GM20431 (cell line): ENCODE data around the gene LMO7.

Experiments used
- in situ Hi-C: fragments of 300-500 bp; cut with MseI, MboI; formaldehyde crosslinking; loops from one replicate; pipeline ENCODE4 v1.15.0; 2020; ENCODE audit warnings: low sequenced_read_pairs; ENCODE audit not compliant: unreplicated experiment

The LMO7 gene

GRCh38 chr13:75635828-75636435 is at the start of gene LMO7:
LMO7 (plus strand) TSS chr13:75636330; CDS start chr13:75636658, 328 bp downstream.
- in situ Hi-C loops = no loop called here

DNA sequence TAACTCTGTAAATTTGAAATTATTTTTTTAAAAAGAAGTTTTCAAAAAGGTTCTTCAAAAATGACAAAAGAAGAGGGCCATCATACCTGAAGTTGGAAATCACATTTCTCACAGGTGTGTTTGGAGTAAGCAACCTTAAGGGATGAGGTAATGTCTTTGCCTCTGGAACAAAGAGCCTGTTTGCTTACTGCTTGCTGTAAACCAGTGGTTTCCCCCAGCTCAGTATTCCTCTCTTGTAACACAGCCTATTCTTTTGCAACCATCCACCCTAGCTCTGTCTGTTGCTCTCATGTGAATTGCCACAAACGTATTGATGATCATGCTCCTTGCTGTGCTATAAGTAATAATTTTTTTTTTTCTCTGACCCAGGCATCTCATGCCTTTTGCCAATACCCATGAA is 48.5 kb upstream of the LMO7 start:
- in situ Hi-C loops = no loop called here

DNA sequence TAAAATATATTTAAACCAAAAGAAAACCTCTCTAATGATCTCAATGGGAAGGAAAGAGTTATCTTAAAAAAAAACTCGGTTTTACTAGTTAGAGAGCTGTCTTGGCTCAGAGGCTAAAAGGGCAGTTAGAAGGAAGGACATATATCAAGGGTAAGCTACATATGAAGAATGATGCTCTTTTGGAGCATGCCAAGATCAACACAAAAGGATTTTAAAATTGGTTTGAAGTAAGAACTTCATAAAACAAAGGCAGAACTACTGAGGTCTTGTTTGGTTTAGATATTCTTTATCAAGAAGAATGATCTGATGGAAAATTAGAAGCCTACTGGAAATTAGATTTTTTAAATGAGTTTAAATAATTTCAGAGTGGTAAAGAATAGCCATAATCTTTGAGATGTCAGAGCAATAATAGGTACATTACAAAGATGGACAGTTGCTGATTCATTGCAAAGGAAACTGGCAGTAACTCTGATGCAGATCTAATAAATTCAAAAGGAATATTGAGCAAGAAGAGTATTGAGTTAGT is 39.4 kb upstream of the LMO7 start:
- in situ Hi-C loops = no loop called here

GRCh38 chr13:75600371-75600770 is 35.8 kb upstream of the LMO7 start:
- in situ Hi-C loops = no loop called here

GRCh38 chr13:75603038-75603437 is 33.1 kb upstream of the LMO7 start:
- in situ Hi-C loops = no loop called here

DNA sequence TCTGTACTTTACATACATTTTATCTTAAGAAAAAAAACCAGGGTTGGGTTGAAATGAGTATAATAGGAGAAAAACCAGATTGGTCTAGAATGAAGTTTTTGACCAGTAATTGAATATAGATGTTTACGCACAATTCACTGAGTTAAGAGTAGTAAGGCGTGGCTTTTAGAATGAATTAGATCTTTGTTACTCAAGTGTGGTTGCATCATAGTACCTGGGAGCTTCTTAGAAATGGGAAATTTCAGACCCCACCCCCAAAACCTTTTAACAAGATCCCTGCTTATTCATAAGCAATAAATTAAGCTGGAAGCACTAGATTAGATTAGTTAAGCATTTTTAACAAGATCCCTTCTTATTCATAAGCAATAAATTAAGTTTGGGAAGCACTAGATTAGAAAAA is 28.7 kb upstream of the LMO7 start:
- in situ Hi-C loops = no loop called here

DNA sequence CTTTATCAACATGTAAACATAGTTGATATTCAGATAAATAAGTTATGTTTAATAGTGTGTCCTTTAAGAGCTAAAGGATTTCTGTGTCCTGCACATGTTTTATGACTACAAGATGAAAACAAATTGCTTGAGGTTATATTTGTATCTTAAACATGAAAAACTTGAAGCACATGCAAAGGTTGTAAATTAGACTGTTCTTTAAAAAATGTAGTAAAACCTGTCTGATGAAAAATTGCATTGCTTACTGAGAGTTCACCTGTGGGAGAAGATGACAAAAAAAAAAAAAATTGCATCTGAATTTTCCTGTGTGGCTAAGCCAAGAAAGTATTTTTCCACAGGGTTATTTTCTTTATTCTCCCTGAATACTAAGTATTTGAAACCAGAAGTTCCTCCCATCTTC is 25.7 kb upstream of the LMO7 start:
- in situ Hi-C loops = no loop called here

GRCh38 chr13:75612354-75612753 is 23.8 kb upstream of the LMO7 start:
- in situ Hi-C loops = no loop called here

GRCh38 chr13:75617230-75617629 is 18.9 kb upstream of the LMO7 start:
- in situ Hi-C loops = no loop called here

GRCh38 chr13:75618308-75618707 is 17.8 kb upstream of the LMO7 start:
- in situ Hi-C loops = no loop called here

GRCh38 chr13:75620020-75620419 is 16.1 kb upstream of the LMO7 start:
- in situ Hi-C loops = no loop called here

GRCh38 chr13:75621147-75621546 is 15.0 kb upstream of the LMO7 start:
- in situ Hi-C loops = no loop called here

GRCh38 chr13:75628801-75629200 is 7.3 kb upstream of the LMO7 start:
- in situ Hi-C loops = no loop called here

- in situ Hi-C loops = no loop called here
Observed at GRCh38 chr13:75633285-75633684, 2.8 kb upstream of the LMO7 start.

DNA sequence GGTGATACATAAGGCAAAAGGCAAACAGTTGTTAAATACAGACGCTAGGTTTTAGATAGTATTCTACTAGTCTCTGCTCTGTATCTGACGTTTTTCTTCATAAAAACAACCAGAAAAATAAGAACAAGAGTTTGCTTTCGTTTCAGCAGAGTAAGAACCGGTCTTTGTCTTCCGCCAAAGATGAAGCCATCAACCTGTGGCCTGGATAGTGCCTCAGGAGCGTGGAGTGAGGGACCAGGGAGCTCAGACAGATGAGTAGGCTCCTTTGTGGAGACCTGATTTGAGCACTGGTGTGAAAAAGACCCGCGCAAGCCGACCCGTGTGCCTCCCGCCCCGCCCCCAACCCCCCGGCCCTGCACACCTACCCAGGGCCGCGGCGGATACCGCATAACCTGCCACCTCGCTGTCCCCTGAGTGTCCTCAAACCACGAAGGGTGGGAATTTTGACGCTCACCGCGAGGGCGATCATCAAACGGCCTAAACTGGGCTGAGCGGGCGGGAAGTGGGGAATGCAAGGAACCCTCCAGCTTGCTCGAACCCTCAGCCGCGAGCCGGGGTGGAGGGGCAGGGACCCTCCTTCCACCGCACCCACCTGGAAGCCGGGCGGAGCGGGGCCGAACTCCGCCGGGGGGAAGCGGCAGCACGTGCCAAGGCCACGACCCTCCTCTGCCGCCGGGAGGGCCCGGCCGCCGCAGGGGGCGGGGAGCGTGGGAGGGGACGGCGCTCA is 866 bp upstream of the LMO7 start:
- in situ Hi-C loops = no loop called here

- in situ Hi-C loops = no loop called here
Observed at GRCh38 chr13:75636436-75637180, 478 bp downstream of the LMO7 start.

DNA sequence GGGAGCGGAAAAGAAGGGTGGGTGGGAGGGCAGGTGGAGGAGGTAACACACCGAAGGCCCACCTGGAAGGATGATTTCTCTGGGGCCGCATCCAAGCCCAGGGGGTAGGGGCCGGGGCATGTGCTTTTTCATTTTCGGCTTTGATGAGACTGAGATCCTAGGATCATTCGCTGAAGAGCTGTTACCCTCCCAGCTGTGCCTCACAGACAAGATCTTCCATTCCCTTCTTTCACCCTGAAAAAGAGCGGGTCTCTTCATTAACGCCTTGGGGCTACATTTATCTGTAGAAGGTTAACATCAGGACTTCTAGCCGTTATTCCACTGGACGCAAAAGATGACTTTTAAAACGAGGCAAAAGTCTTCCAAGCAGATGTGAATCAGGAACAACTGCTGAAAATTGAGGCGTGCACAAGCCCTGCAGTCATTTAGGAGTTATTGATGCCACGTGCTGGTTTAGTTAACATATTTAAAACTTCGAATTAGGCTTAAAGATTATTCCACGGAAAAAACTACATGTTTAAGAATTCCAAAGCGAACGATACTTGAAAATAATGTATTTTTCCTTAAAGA is 1.1 kb downstream of the LMO7 start:
- in situ Hi-C loops = no loop called here

DNA sequence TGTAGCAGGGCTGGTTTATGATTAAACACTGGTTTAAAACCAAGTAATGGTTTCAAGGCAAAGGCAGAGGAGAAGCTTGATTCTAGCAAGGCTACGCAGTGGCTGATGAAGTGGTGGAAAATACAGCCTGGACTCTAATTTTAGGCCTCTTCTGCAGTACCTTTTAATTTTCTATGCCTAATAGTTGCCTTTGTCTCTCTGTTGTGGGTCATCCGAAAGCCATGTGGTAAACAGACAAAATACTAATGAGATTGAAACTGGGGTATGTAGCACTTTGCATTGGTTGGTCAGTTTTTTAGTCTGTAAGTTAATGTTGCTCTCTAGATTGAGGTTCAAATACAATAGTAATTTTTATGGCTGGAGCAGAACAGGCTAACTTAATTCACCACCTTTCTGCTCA is 3.3 kb downstream of the LMO7 start:
- in situ Hi-C loops = no loop called here

DNA sequence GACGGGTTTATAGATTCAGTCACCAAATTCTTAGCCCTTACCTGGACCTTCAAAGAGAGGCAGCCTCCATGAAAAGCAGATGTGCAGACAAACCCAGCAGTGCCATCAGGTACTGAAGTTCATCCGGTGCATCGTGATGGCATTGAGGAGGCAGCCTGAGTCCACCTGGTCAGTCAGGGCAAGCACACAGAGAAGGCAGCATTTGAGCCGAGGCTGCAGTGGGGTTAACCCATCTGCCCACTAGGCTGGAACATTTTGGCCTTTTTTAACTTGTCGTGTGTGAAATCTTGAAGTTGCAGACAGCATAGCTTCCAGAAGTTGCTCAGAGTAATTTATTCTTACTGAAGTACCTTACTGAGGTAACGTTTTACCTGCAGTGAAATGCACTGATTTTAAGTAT is 4.9 kb downstream of the LMO7 start:
- in situ Hi-C loops = no loop called here

GRCh38 chr13:75643182-75643581 is 7.1 kb downstream of the LMO7 start:
- in situ Hi-C loops = no loop called here

DNA sequence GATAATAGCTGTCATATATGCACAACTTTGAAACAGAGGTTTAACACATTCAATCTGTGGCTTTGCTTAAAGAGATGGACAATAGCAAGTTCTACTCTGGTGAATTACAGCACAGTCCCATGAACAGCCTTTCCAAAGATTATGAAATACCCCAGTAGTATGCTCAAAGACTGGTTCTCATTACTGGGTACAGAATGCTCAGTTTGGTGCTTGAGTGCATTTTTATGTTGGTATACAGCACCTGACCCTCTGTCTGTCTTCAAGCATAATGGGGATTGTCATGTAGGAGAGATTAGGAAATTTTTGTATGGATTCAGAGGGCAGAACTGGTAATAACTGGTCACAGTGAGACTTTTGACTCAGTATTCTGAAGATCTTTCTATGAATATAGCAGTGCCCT is 7.6 kb downstream of the LMO7 start:
- in situ Hi-C loops = no loop called here
